ENCODE measurements around the gene CTPS1. TPM values are rescaled to one million over a fixed set of nuclear protein-coding genes. Genes with fewer than 3 reads are reported as not detected.

CTPS1 gene
- total and polyA plus RNA-seq, 2 of the 13 experiments (the other 11 are each of a cell fraction or from before 2014, with no cell fraction given) = 9.6 to 42.8 TPM

DNA sequence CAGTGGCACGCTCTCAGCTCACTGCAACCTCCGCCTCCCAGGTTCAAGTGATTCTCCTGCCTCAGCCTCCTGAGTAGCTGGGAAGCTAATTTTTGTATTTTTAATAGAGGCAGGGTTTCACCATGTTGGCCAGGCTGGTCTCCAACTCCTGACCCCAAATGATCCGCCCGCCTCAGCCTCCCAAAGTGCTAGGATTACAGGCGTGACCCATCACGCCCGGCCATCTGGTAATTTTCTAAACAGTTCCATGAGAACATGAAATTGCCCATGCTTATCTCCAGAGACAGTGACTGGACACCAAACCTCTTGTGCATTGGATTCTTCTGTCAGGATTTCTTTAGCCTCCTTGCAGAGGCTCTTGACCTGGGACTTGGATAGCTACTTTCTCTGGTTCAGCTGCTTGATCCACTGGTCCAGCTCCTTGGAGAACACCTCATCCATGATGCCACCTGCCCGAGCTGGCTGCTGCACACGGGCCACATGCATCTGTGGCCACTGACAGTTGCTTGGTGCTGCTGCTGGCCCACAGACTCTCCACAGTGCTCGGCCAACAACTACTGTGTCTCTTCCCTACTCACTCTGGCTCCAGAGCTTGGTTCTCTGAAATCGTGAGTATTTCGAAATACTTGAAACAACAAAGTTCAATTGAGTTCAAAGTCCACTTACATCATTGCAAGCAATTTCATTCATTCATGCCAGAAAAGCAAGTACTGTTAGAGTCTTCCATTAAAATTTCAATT lies 40.0 kb upstream of the CTPS1 start (continued):
- TF ChIP-seq ZNF816 (CRISPR knock-in tag; IDR thresholded peaks at IDR 0.05; ENCODE audit: borderline replicate concordance) = 0 out of 2 replicates have a peak, but pooled peaks have one; percentile 53

DNA sequence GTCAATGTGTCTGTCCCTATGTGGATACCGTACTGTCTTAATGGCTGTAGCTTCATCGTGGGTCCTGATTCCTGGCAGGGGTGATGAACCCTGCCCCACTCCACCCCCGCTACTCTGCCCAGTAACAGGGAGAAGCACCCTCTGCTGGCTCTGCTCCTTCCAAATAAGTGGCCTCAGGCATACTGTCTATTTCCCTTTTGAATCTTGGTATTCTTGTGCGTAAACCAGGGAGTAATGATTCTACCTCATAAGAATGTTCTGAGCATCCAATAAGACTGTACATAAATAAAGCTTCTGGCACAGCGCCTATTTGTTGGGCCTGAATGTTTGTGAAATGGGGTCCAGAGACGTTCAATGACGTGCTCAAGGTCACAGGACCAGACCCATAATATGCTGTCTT lies 35.2 kb upstream of the CTPS1 start:
- Histone ChIP-seq H3K9ac (ENCODE audit: insufficient read depth, low read depth, low read length) (no peak overlapping the region), H3K27me3 (ENCODE audit: control insufficient read depth in 1 of 2, insufficient read depth in 2 of 2, low read length in 2 of 2) (no peaks in the 10 kb centered on the region), H3K4me3 (replicated peaks in 1 of 3; ENCODE audit: insufficient read depth in 1 of 3, low read depth in 2 of 3, low read length in 3 of 3) (peak overlapping the region in 1 of 3 experiments; percentile 41; a peak in 2 of 6 replicates), H2AFZ (ENCODE audit: low read length) (no peak overlapping the region), H3K36me3 (replicated peaks in 1 of 2; ENCODE audit: control insufficient read depth in 1 of 2, insufficient read depth in 2 of 2, low read length in 2 of 2) (no peaks in the 10 kb centered on the region), H3K79me2 (ENCODE audit: insufficient read depth, low read length) (no peaks in the 10 kb centered on the region), H4K20me1 (ENCODE audit: insufficient read depth, low read length) (no peaks in the 10 kb centered on the region), H3K4me1 (ENCODE audit: insufficient read depth, low read length) (peaks cover 61% of the 10 kb centered on the region), H3K27ac (ENCODE audit: extremely low read length, insufficient read depth, low read length) (peak overlapping the region; percentile 49), H3K9me3 (ENCODE audit: low read length) (no peaks in the 10 kb centered on the region), H3K4me2 (ENCODE audit: low read depth, low read length) (peak overlapping the region; percentile 64)
- CTCF ChIA-PET (ENCODE audit: low intra/inter-chr PET ratio, low total read pairs) = no interaction called here
- ATAC-seq = peak; percentile 16; the same call in 2 of the 3 replicates
- in situ Hi-C loops (cut with HindIII; ENCODE audit: extremely low pct_ligation_motif_present, low pct_unique_long_range_greater_than_20kb) (no loop called here), intact Hi-C loops (cut with micrococcal nuclease; ENCODE audit: unreplicated experiment) (loop anchor here (2.0 kb wide), 1 partner anchor 26 kb away; no protein-coding TSS in a partner anchor)
- DNase-seq (ENCODE audit: low spot score) = peak; percentile 63
- 4% methylated on average over 7 of the region's 7 CpGs for WGBS (ENCODE audit: low lambda C conversion rate)
- BruUV-seq (replicated peaks) = no TSS peak
- POLR2A ChIA-PET = interaction anchor here (0.9 to 2.4 kb wide), 7 partner anchors 25 to 253 kb away, joined by 3 to 37 read pairs (median 4); partner anchors contain the start of genes CITED4, CTPS1 and NFYC
- FAIRE-seq = peak; percentile 53
- TF ChIP-seq SIX1 (CRISPR knock-in tag; IDR thresholded peaks at IDR 0.05; ENCODE audit: borderline replicate concordance) (no peak), REPIN1 (CRISPR knock-in tag; IDR thresholded peaks at IDR 0.05; ENCODE audit: borderline replicate concordance, low read depth) (no peak), ZNF235 (CRISPR knock-in tag; IDR thresholded peaks at IDR 0.05; ENCODE audit: borderline replicate concordance) (no peak), RXRB (CRISPR knock-in tag; IDR thresholded peaks at IDR 0.05; ENCODE audit: borderline replicate concordance) (peak; percentile 44; the same call in 1 of the 2 replicates), TARDBP (CRISPR knock-in tag; IDR thresholded peaks at IDR 0.05) (0 out of 2 replicates have a peak, but pooled peaks have one; percentile 30), PPARG (CRISPR knock-in tag; conservative IDR thresholded peaks at IDR 0.05) (peak; percentile 88), NFRKB (IDR thresholded peaks at IDR 0.05) (no peak), KLF12 (CRISPR knock-in tag; IDR thresholded peaks at IDR 0.05; ENCODE audit: borderline replicate concordance) (no peak)
- TF ChIP-seq, protein P1, sequence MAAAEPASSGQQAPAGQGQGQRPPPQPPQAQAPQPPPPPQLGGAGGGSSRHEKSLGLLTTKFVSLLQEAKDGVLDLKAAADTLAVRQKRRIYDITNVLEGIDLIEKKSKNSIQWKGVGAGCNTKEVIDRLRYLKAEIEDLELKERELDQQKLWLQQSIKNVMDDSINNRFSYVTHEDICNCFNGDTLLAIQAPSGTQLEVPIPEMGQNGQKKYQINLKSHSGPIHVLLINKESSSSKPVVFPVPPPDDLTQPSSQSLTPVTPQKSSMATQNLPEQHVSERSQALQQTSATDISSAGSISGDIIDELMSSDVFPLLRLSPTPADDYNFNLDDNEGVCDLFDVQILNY (CRISPR knock-in tag; conservative IDR thresholded peaks at IDR 0.05) = no peak
- TF ChIP-seq, protein P2, sequence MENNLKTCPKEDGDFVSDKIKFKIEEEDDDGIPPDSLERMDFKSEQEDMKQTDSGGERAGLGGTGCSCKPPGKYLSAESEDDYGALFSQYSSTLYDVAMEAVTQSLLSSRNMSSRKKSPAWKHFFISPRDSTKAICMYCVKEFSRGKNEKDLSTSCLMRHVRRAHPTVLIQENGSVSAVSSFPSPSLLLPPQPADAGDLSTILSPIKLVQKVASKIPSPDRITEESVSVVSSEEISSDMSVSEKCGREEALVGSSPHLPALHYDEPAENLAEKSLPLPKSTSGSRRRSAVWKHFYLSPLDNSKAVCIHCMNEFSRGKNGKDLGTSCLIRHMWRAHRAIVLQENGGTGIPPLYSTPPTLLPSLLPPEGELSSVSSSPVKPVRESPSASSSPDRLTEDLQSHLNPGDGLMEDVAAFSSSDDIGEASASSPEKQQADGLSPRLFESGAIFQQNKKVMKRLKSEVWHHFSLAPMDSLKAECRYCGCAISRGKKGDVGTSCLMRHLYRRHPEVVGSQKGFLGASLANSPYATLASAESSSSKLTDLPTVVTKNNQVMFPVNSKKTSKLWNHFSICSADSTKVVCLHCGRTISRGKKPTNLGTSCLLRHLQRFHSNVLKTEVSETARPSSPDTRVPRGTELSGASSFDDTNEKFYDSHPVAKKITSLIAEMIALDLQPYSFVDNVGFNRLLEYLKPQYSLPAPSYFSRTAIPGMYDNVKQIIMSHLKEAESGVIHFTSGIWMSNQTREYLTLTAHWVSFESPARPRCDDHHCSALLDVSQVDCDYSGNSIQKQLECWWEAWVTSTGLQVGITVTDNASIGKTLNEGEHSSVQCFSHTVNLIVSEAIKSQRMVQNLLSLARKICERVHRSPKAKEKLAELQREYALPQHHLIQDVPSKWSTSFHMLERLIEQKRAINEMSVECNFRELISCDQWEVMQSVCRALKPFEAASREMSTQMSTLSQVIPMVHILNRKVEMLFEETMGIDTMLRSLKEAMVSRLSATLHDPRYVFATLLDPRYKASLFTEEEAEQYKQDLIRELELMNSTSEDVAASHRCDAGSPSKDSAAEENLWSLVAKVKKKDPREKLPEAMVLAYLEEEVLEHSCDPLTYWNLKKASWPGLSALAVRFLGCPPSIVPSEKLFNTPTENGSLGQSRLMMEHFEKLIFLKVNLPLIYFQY (CRISPR knock-in tag; IDR thresholded peaks at IDR 0.05; ENCODE audit: borderline replicate concordance) = no peak
- TF ChIP-seq, protein P3, sequence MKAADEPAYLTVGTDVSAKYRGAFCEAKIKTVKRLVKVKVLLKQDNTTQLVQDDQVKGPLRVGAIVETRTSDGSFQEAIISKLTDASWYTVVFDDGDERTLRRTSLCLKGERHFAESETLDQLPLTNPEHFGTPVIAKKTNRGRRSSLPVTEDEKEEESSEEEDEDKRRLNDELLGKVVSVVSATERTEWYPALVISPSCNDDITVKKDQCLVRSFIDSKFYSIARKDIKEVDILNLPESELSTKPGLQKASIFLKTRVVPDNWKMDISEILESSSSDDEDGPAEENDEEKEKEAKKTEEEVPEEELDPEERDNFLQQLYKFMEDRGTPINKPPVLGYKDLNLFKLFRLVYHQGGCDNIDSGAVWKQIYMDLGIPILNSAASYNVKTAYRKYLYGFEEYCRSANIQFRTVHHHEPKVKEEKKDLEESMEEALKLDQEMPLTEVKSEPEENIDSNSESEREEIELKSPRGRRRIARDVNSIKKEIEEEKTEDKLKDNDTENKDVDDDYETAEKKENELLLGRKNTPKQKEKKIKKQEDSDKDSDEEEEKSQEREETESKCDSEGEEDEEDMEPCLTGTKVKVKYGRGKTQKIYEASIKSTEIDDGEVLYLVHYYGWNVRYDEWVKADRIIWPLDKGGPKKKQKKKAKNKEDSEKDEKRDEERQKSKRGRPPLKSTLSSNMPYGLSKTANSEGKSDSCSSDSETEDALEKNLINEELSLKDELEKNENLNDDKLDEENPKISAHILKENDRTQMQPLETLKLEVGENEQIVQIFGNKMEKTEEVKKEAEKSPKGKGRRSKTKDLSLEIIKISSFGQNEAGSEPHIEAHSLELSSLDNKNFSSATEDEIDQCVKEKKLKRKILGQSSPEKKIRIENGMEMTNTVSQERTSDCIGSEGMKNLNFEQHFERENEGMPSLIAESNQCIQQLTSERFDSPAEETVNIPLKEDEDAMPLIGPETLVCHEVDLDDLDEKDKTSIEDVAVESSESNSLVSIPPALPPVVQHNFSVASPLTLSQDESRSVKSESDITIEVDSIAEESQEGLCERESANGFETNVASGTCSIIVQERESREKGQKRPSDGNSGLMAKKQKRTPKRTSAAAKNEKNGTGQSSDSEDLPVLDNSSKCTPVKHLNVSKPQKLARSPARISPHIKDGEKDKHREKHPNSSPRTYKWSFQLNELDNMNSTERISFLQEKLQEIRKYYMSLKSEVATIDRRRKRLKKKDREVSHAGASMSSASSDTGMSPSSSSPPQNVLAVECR (CRISPR knock-in tag; IDR thresholded peaks at IDR 0.05; ENCODE audit: borderline replicate concordance) = no peak
